Dendritic cell treated with granulocyte-macrophage colony-stimulating factor and Interleukin-4, amounts not matched to agents 40 ng/mL and 50 ng/mL, for 4 days (primary cell): ENCODE data around the gene POLR3K.

ENCODE experiments used
- H3K27ac Mint-ChIP-seq: one replicate; pipeline ENCODE4 v1.8.0; 2022; ENCODE audit warnings: mild to moderate bottlenecking, mixed read lengths
- H3K27me3 Mint-ChIP-seq: one replicate; pipeline ENCODE4 v1.8.0; 2022; ENCODE audit warnings: mild to moderate bottlenecking, mixed read lengths
- H3K36me3 Mint-ChIP-seq: one replicate; pipeline ENCODE4 v1.8.0; 2022; ENCODE audit warnings: low read depth, mixed read lengths
- H3K4me1 Mint-ChIP-seq: one replicate; pipeline ENCODE4 v1.8.0; 2022; ENCODE audit warnings: low read depth, mixed read lengths
- H3K4me3 Mint-ChIP-seq: one replicate; pipeline ENCODE4 v1.8.0; 2022; ENCODE audit warnings: mild to moderate bottlenecking, moderate library complexity, mixed read lengths
- H3K9me3 Mint-ChIP-seq: one replicate; pipeline ENCODE4 v1.8.0; 2022; ENCODE audit warnings: mixed read lengths
- intact Hi-C: fragments of 100-400 bp; cut with micrococcal nuclease; formaldehyde crosslinking; loops from one replicate; pipeline ENCODE4 v1.15.0; 2022

Gene POLR3K

DNA sequence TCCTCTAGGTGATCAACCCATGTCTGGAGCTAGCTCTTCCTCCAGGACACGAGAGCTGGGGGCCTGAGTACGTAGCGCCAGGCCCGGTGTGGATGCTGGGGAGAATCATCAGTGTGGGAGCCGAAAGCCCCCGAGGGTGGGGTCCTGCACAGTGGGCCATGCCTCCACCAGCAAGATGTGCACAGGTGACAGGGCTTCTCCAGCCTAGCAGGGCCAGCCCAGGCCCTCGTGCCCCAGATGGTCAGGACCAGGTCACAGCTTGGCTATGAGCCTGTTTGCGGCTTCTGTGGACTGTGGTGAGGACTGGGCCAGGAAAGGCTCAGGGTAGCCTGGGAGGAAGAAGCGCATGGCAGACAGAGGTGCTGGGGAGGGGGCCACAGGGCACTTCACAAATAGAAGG is 32.5 kb upstream of the POLR3K start:
- Mint-ChIP-seq H3K9me3 (no peaks in the 10 kb centered on the region), H3K4me1 (peaks cover 39% of the 10 kb centered on the region), H3K4me3 (no peak overlapping the region), H3K27me3 (no peaks in the 10 kb centered on the region), H3K27ac (no peak overlapping the region), H3K36me3 (peaks cover 93% of the 10 kb centered on the region)
- intact Hi-C loops: no loop called here

DNA sequence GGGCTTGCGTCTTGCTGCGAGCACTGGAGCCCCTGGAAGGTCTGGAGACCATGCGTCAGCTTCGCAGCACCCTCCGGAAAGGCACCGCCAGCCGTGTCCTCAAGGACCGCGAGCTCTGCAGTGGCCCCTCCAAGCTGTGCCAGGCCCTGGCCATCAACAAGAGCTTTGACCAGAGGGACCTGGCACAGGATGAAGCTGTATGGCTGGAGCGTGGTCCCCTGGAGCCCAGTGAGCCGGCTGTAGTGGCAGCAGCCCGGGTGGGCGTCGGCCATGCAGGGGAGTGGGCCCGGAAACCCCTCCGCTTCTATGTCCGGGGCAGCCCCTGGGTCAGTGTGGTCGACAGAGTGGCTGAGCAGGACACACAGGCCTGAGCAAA is 32.0 kb upstream of the POLR3K start:
- Mint-ChIP-seq H3K36me3 (peaks cover 93% of the 10 kb centered on the region), H3K27ac (peak overlapping the region; percentile 40), H3K27me3 (no peaks in the 10 kb centered on the region), H3K4me1 (peaks cover 40% of the 10 kb centered on the region), H3K4me3 (no peak overlapping the region), H3K9me3 (no peaks in the 10 kb centered on the region)
- intact Hi-C loops: no loop called here

DNA sequence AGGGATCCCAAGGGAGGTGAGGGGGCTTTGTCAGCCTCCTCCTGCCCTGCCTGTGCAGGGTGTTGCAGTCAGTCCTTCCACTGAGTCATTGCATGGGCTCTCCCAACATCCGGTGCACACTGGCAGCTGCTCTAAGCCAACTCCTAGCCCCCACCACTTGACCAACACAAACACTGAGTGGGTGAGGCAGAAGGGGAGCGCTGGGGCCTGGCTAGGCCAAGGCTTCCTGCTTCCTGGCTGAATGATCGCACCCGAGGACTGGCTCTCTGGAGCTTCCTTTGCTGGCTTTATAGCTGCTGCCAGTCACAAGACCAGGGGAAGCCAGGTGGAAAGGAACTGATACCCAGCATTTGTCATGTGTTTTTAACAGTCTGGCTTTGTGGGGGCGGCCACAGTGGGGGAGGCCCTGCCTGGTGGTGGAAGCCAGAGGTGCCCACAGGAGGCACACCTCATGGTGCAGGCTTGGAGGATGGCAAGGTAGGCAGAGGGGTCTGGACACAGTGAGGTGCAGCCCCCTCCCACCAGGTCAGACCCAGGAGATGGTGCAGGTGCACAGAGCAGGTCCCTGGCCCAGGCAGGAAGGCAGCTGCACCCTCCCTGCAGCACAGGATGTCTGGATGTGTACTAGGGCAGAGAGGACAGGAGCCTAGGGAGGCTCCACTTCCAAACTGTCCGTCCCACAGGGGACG is 31.5 kb upstream of the POLR3K start:
- Mint-ChIP-seq H3K27ac (peak overlapping the region; percentile 40), H3K4me1 (peaks cover 45% of the 10 kb centered on the region), H3K27me3 (no peaks in the 10 kb centered on the region), H3K36me3 (peaks cover 93% of the 10 kb centered on the region), H3K9me3 (no peaks in the 10 kb centered on the region), H3K4me3 (peak overlapping the region; percentile 14)
- intact Hi-C loops: no loop called here

DNA sequence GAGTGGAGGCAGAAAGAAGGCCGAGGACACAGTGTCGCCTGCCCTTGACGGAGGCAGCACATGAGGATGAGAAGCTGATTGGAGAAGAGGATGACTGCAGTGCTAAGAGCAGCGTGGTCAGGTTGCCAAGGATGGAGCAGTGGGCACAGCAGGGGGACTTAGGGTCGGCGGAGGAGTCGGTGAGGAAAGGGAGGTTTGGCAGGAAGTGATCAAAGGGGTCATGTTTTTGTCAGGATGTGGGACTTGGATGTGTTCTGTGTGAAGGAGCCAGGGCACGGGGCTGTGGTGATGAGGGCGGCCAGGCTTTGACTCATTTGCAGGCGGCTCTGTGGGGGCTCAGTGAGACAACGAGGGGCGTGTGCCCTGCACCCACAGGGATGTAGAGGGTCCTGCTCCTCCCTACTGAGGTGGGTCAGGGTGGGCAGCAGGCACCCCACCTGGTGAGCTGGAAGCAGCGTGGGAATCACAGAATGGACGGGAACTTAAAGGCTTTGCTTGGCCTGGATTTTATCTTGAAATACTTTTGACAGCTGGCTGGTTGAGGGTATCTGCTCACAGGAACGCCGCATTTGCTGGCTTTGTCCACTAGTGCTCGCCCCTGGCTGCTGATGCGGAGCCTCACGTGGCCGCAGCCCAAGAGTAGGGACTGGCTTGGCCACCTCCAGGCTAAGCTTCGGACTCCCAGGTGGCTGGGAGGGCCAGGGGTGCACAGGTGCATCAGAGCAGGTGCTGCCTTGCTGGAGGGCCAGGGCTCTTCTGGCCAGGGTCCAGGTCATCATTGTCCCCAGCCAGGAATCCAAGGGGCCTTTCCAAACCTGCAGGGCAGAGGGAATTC is 30.6 kb upstream of the POLR3K start:
- Mint-ChIP-seq H3K4me1 (peaks cover 54% of the 10 kb centered on the region), H3K9me3 (no peaks in the 10 kb centered on the region), H3K27me3 (no peaks in the 10 kb centered on the region), H3K36me3 (peaks cover 93% of the 10 kb centered on the region), H3K4me3 (no peak overlapping the region), H3K27ac (peak overlapping the region; percentile 40)
- intact Hi-C loops: no loop called here

DNA sequence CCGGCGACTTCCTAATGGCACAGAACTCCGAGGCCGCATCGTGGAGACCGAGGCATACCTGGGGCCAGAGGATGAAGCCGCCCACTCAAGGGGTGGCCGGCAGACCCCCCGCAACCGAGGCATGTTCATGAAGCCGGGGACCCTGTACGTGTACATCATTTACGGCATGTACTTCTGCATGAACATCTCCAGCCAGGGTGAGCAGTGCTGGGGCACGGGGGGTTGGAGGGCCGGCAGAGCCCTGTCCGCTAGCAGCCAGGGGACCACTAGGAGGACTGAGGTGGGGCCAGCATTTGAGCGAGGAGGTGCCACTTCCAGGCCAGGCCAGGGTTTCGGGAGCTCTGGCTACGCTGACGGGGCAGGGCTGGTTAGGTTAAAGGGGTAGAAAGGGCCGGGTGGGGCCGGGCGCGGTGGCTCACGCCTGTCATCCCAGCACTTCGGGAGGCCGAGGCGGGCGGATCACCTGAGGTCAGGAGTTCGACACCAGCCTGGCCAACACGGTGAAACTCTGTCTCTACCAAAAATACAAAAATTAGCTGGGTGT is 29.7 kb upstream of the POLR3K start:
- H3K27me3 Mint-ChIP-seq: no peaks in the 10 kb centered on the region
- peaks cover 59% of the 10 kb centered on the region for H3K4me1 Mint-ChIP-seq
- peaks cover 92% of the 10 kb centered on the region for H3K36me3 Mint-ChIP-seq
- peak overlapping the region; percentile 25 for H3K27ac Mint-ChIP-seq
- intact Hi-C loops: no loop called here
- no peaks in the 10 kb centered on the region for H3K9me3 Mint-ChIP-seq
- H3K4me3 Mint-ChIP-seq: no peak overlapping the region

DNA sequence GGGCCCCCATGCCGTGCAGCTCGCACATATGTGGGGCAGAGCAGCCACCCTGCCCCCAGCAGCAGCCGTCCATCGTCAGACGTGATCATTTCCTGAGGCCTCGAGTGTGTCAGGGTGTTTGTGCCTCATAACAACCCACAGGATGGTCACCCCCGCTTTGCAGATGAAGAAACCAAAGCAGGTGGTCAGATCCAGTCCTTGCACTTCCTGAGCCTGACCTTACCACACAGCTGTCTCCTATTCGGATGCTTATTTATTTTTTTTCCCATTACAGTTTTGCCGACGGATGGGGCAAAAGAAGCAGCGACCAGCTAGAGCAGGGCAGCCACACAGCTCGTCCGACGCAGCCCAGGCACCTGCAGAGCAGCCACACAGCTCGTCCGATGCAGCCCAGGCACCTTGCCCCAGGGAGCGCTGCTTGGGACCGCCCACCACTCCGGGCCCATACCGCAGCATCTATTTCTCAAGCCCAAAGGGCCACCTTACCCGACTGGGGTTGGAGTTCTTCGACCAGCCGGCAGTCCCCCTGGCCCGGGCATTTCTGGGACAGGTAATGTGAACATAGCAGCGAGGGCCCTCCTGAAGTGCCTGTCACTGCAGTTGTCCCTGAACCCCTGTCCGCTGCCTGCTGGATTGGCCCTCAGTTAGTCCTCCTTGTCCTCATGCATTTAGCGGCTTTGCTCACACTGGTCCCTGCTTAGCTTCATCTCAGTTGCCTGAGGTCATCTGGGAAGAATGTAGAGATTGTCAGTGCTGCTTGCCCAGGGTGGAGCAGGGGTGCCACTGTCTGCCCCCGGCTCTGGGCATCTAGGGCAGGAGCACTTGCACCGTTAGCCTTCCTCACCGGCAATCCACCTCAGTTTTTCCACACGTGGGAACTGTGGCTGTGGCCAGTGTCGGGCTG is 26.0 kb upstream of the POLR3K start:
- intact Hi-C loops: no loop called here
- Mint-ChIP-seq H3K36me3 (peaks cover 55% of the 10 kb centered on the region), H3K27me3 (peaks cover 16% of the 10 kb centered on the region), H3K4me1 (peaks cover 64% of the 10 kb centered on the region), H3K27ac (peak overlapping the region; percentile 62), H3K9me3 (no peaks in the 10 kb centered on the region), H3K4me3 (peak overlapping the region; percentile 81)

DNA sequence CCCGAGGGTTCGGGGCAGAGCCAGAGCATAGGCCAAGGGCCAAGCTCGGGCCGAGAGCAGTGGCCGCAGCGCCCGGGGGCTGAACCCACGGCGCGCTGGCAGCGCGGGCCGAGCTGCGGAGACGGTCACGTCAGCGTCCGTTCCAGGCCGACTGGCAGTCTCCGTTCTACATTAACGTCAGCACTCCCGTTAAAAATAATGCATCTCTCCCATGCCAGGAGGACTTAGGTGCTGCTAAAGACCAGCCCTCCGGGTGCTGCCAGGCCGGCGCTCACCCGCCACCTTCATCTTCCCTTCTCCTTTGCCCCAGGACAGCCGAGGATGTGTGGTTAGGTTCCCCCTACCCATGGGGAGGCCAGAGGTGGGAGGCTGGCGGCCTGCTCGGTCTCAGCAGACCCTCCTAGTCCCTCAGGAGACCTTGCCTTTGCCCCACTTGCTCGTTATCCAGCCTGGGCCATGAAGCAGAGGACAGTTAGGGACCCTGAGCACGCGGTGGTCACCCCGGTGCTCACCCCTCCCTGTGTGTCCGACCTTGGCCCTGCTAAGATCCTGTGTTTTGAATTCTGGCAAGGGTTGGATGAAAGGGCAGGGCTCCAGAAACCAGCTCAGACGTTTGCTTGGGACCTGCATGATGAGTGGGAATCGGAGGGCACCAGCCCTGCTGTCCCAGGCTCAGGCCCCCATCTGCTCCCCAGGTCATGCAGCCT is 25.2 kb upstream of the POLR3K start:
- Mint-ChIP-seq H3K9me3 (no peaks in the 10 kb centered on the region), H3K36me3 (peaks cover 46% of the 10 kb centered on the region), H3K4me1 (peaks cover 56% of the 10 kb centered on the region), H3K4me3 (peak overlapping the region; percentile 81), H3K27me3 (peaks cover 24% of the 10 kb centered on the region), H3K27ac (peak overlapping the region; percentile 62)
- intact Hi-C loops: no loop called here

DNA sequence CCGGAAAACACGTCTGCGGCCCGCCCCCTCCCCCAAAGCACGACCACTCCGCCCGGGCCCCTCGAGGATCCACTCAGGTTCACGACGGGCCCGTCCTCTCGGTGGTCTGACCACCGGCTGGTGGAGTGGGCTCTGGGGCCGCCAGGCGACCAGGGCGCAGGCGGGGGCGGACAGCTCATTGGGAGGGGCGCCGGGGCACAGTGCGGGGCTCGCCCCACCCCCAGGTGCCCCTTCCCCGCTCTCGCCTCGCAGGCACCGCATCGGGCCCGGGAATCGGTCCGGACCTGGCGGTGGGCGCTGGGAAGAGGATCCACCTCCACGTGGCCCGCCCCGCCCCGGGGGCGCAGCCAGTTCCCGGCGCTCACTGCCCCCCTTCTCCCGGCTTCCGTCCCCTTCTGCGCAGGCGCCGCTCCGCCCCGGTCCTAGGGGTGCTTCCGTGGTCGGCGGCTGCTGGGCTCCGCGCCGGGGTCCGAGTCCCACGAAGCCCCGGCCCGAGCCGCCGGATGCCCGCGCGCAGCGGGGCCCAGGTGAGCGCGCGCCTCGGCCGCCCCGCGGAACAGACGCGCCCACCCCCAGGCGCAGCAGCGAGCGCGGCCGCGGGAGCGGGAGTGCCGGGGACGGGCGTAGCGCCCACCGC is 24.5 kb upstream of the POLR3K start, which contains the start of gene MPG:
Gene MPG, plus strand, starts transcription at position 419 of the 637 bp plus-strand sequence. Its CDS starts 85 bp downstream, at position 504.
- Mint-ChIP-seq H3K36me3 (peaks cover 40% of the 10 kb centered on the region), H3K27ac (peak within 1 kb of the TSS; percentile 62), H3K4me1 (peaks cover 53% of the 10 kb centered on the region), H3K9me3 (no peaks in the 10 kb centered on the region), H3K27me3 (peaks cover 31% of the 10 kb centered on the region), H3K4me3 (peak within 1 kb of the TSS; percentile 81)
- intact Hi-C loops: no loop called here

DNA sequence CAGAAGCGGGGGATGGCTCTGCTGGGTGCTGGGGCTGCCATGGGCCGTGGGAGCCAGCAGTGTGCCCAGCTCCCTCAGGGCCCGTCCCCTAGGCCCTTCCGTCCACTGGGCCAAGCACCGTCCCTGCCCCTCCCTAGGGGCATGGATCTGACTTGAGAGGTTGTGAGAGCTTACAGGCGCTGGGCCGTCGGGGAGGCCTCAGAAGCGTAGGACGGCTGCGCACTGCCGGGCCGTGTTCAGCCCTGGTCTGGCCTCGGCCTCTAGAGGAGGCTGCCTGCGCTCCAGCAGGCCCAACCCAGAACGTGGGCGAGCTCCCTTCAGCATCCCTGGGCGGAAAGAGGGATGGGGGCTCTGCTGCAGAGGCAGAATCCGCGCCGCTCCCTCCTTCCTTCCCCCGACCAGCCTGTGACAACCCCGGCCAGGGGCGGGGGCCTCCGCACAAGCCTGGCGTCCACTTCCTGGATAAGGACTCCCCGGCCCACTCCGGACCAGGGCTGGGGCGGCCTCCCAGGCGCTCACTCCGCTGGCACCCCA is 23.9 kb upstream of the POLR3K start:
- no peaks in the 10 kb centered on the region for H3K9me3 Mint-ChIP-seq

DNA sequence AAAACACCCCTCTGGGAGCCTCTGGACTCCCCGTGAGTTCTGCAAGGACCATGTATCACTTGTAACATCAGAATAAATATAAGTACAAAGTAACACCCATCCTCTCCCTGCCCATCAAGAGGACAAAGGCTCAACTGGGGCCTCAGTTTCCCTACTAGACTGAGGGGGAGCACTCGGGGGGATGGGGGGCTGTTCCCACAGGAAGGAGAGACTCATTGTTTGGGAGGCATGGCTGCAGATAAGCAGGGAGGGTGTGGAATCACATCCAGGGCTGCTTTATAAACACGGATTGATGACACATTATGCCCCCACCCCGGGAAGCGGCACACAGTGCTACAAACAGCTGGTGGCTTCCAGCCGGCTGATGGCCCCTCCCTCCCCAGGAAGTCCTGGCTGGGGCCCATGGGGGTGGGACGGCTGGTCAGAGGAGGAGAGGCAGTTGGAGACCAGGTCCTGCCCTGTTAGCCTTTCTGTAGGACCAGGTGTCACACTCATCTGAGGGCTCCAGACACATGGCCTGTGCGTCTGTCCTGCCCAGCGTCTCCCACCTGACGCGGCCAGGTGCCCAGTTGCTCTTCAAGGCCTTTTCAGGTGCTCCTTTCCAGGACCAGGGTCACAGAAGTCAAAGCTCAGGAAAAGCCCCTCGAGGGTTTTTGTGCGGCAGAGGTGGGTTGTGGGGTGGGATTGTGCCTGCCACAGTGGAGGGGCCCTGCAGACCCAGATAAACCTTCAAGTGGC is 23.3 kb upstream of the POLR3K start:
- intact Hi-C loops: no loop called here
- Mint-ChIP-seq H3K27ac (peak overlapping the region; percentile 62), H3K27me3 (peaks cover 37% of the 10 kb centered on the region), H3K4me3 (peak overlapping the region; percentile 81), H3K36me3 (peaks cover 31% of the 10 kb centered on the region), H3K4me1 (peaks cover 51% of the 10 kb centered on the region), H3K9me3 (no peaks in the 10 kb centered on the region)

More for the DNA sequence above, 23.9 kb upstream of the POLR3K start:
- peaks cover 51% of the 10 kb centered on the region for H3K4me1 Mint-ChIP-seq
- peak overlapping the region; percentile 62 for H3K27ac Mint-ChIP-seq
- H3K4me3 Mint-ChIP-seq: peak overlapping the region; percentile 81
- intact Hi-C loops: no loop called here
- H3K27me3 Mint-ChIP-seq: peaks cover 34% of the 10 kb centered on the region
- peaks cover 34% of the 10 kb centered on the region for H3K36me3 Mint-ChIP-seq

DNA sequence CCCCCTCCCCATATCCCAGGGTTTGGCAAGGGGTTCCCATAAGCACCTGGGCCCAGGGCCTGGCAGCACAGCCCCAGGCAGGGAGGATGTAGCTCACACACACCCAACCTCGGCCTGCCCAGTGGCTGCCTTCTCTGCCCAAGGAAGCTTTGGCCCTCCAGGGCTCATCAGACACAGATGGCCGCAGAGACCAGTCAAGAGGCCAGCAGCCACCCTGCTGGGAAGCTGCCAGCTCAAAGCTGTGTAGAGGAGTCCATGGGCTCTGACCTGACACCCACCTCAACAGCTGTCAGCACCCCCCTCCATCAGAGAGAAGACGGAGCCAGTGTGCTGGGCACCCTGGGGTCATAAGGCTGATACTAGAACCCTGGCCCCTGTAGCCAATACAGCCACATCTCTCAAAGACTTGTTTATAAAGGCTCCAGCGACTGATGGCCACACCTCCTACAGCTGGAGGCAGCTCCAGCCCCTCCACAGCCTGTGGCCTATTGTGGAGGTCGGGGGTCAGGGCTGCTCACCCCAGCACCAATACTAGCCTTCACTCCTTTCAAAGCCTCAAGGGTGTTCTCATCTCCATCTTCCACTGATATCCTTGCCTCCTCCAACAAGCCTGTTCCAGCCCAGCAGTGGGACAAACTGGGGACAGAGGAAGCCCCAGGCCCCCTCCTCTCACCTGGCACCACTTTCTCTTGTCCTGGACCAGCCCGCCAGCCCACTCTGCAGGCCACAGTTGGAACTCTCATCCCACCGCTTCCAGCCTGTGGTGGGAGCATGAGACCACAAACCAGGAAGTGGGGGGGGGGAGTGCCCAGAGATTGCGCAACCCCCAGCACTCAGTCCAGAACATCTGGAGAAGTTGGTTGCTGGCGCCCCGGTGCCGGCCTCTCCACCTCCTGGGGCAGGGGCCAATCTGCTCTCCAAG is 22.4 kb upstream of the POLR3K start:
- Mint-ChIP-seq H3K4me3 (peak overlapping the region; percentile 55), H3K27me3 (peaks cover 46% of the 10 kb centered on the region), H3K27ac (peak overlapping the region; percentile 62), H3K36me3 (peaks cover 26% of the 10 kb centered on the region), H3K4me1 (peaks cover 51% of the 10 kb centered on the region), H3K9me3 (no peaks in the 10 kb centered on the region)
- intact Hi-C loops: no loop called here
